WTC11 (cell line): ENCODE measurements around the gene LASP1. TPM values are rescaled to one million over a fixed set of nuclear protein-coding genes. Genes with fewer than 3 reads are reported as not detected.

Experiments
- ATAC-seq: fragments of 200-7000 bp; cut with Tn5 transposase; 2 replicates; pipeline ENCODE4 v1.10.0; 2021; ENCODE audit warnings: mild to moderate bottlenecking, moderate library complexity
- CTCF ChIA-PET: fragments of 300-600 bp; sonication (Branson Sonifier 250); formaldehyde crosslinking; loops from one replicate; lab custom pipeline; 2021; ENCODE audit warnings: antibody characterized with exemption; lab: Charles Lee
- POLR2A ChIA-PET: fragments of 350-600 bp; sonication (Branson Sonifier 250); formaldehyde crosslinking; loops from one replicate; lab custom pipeline; 2021; ENCODE audit warnings: antibody characterized with exemption; lab: Charles Lee
- DNase-seq: peaks from one replicate; pipeline ENCODE4 v3.0.0; 2021; ENCODE audit warnings: low spot score
- H3K27ac Mint-ChIP-seq: 2 replicates; pipeline ENCODE4 v1.8.0; 2021; ENCODE audit warnings: mixed read lengths
- H3K27me3 Mint-ChIP-seq: 2 replicates; pipeline ENCODE4 v1.8.0; 2021; ENCODE audit warnings: low read depth, mild to moderate bottlenecking, moderate library complexity, mixed read lengths
- H3K36me3 Mint-ChIP-seq: 2 replicates; pipeline ENCODE4 v1.8.0; 2021; ENCODE audit warnings: mixed read lengths
- H3K4me1 Mint-ChIP-seq: 2 replicates; pipeline ENCODE4 v1.8.0; 2022; ENCODE audit warnings: mixed read lengths
- H3K4me3 Mint-ChIP-seq: 2 replicates; pipeline ENCODE4 v1.8.0; 2021; ENCODE audit warnings: mild to moderate bottlenecking, moderate library complexity, mixed read lengths
- H3K9me3 Mint-ChIP-seq: 2 replicates; pipeline ENCODE4 v1.8.0; 2021; ENCODE audit warnings: mixed read lengths
- ELF4 ChIP-seq: sonication (generic); formaldehyde crosslinking; IDR thresholded peaks from 2 replicates; pipeline ENCODE4 v1.8.1; 2022; ENCODE audit warnings: low read depth, mild to moderate bottlenecking, moderate library complexity, missing genetic modification reagents
- ESRRA ChIP-seq: sonication (generic); formaldehyde crosslinking; IDR thresholded peaks from 2 replicates; pipeline ENCODE4 v1.8.1; 2022; ENCODE audit warnings: mild to moderate bottlenecking, missing genetic modification reagents, borderline replicate concordance
- MXD4 ChIP-seq: fragments of 250-450 bp; sonication (Bioruptor Pico); IDR thresholded peaks from 2 replicates; pipeline ENCODE4 v1.8.0; 2021; ENCODE audit warnings: mild to moderate bottlenecking, moderate library complexity, borderline replicate concordance
- MYBL2 ChIP-seq: sonication (generic); formaldehyde crosslinking; IDR thresholded peaks from 2 replicates; pipeline ENCODE4 v1.8.1; 2023; ENCODE audit warnings: mild to moderate bottlenecking, moderate library complexity, missing genetic modification reagents
- NFATC4 ChIP-seq: fragments of 250-450 bp; sonication (Bioruptor Pico); IDR thresholded peaks from 2 replicates; pipeline ENCODE4 v1.9.0; 2021; ENCODE audit warnings: mild to moderate bottlenecking
- NR2C2 ChIP-seq: sonication (generic); formaldehyde crosslinking; IDR thresholded peaks from 2 replicates; pipeline ENCODE4 v1.8.0; 2022; ENCODE audit warnings: mild to moderate bottlenecking, missing genetic modification reagents
- OVOL2 ChIP-seq: fragments of 250-450 bp; sonication (Bioruptor Pico); IDR thresholded peaks from 2 replicates; pipeline ENCODE4 v1.9.0; 2021; ENCODE audit warnings: mild to moderate bottlenecking, borderline replicate concordance
- PREB ChIP-seq: sonication (generic); formaldehyde crosslinking; IDR thresholded peaks from 2 replicates; pipeline ENCODE4 v1.8.1; 2022; ENCODE audit warnings: mild to moderate bottlenecking, missing genetic modification reagents, moderate library complexity, borderline replicate concordance
- PRRX2 ChIP-seq: fragments of 250-450 bp; sonication (Bioruptor Pico); IDR thresholded peaks from 2 replicates; pipeline ENCODE4 v1.8.0; 2021; ENCODE audit warnings: mild to moderate bottlenecking
- SMAD4 ChIP-seq: sonication (generic); formaldehyde crosslinking; IDR thresholded peaks from 2 replicates; pipeline ENCODE4 v1.8.0; 2022; ENCODE audit warnings: mild to moderate bottlenecking, missing genetic modification reagents
- STAT6 ChIP-seq: sonication (generic); formaldehyde crosslinking; conservative IDR thresholded peaks from 2 replicates; pipeline ENCODE4 v1.8.1; 2023; ENCODE audit warnings: mild to moderate bottlenecking, low read depth, missing genetic modification reagents, moderate library complexity
- TP53 ChIP-seq: sonication (generic); formaldehyde crosslinking; IDR thresholded peaks from 2 replicates; pipeline ENCODE4 v1.8.1; 2023; ENCODE audit warnings: mild to moderate bottlenecking, missing genetic modification reagents
- ZBTB43 ChIP-seq: sonication (generic); formaldehyde crosslinking; IDR thresholded peaks from 2 replicates; pipeline ENCODE4 v1.8.1; 2023; ENCODE audit warnings: mild to moderate bottlenecking, missing genetic modification reagents
- microRNA-seq: library from miRNA; unstranded; fragments of <30 nt; microRNA quantifications from one replicate; pipeline ENCODE4 v1.2.0, GENCODE V29; 2022; ENCODE audit warnings: borderline number of aligned reads
- total RNA-seq: library from RNA; stranded (reverse); gene quantifications from 3 replicates; pipeline ENCODE4 v1.2.3, GENCODE V29; 2021
- TF ChIP-seq, protein P1 (sequence below): fragments of 250-450 bp; sonication (Bioruptor Pico); IDR thresholded peaks from 2 replicates; pipeline ENCODE4 v1.9.0; 2021; ENCODE audit warnings: mild to moderate bottlenecking
- TF ChIP-seq, protein P2 (sequence below): fragments of 250-450 bp; sonication (Bioruptor Pico); conservative IDR thresholded peaks from 2 replicates; pipeline ENCODE4 v1.9.0; 2021; ENCODE audit warnings: mild to moderate bottlenecking

The LASP1 gene
- total RNA-seq, 1 experiment from 2014 or later: 139 TPM

DNA sequence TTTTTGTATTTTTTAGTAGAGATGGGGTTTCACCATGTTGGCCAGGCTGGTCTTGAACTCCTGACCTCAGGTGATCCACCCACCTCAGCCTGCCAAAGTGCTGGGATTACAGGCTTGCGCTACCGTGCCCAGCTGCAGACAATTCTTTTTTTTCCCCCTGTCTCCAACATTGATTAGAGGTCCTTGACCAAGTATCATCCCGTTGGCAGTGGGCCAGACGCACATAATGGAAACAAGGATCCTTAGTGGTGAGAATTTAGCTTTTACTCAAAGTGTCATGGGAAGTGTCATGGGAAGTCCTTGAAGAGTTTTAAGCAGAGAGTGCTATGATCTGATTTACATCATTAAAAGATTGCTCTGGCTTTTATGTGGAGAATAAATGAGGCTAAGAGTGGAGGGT, 99.4 kb downstream of the LASP1 start:
- CTCF ChIA-PET: no interaction called here
- ATAC-seq: no peak
- Mint-ChIP-seq H3K4me3 (no peak overlapping the region), H3K4me1 (peaks cover 18% of the 10 kb centered on the region), H3K36me3 (no peaks in the 10 kb centered on the region), H3K27me3 (no peaks in the 10 kb centered on the region; the same call in 1 of the 2 replicates), H3K27ac (no peak overlapping the region), H3K9me3 (no peaks in the 10 kb centered on the region)
- TF ChIP-seq MXD4 (CRISPR knock-in tag) (no peak), SMAD4 (CRISPR knock-in tag) (no peak), TP53 (CRISPR knock-in tag) (no peak)
- POLR2A ChIA-PET: no interaction called here
- DNase-seq: no peak

GRCh38 chr17:38970128-38970527, 100.3 kb downstream of the LASP1 start:
- CTCF ChIA-PET: interaction anchor here (0.6 to 5.0 kb wide), 13 partner anchors 11 to 236 kb away, joined by 3 to 27 read pairs (median 4); partner anchors contain the start of gene LASP1NB
- ATAC-seq (no peak), DNase-seq (no peak)

GRCh38 chr17:38970804-38971203, 100.9 kb downstream of the LASP1 start:
- no peak overlapping the region for H3K27ac Mint-ChIP-seq
- H3K36me3 Mint-ChIP-seq: no peaks in the 10 kb centered on the region
- no peak overlapping the region for H3K4me3 Mint-ChIP-seq
- no peak for TF ChIP-seq ELF4 (CRISPR knock-in tag)
- no peak for TF ChIP-seq ZBTB43 (CRISPR knock-in tag)
- CTCF ChIA-PET: interaction anchor here (0.6 to 5.0 kb wide), 12 partner anchors 10 to 236 kb away, joined by 3 to 27 read pairs (median 4); partner anchors contain the start of gene LASP1NB
- peaks cover 18% of the 10 kb centered on the region for H3K4me1 Mint-ChIP-seq
- no peak for DNase-seq
- no peaks in the 10 kb centered on the region for H3K9me3 Mint-ChIP-seq
- no peak for ATAC-seq
- POLR2A ChIA-PET: no interaction called here
- no peaks in the 10 kb centered on the region; the same call in 1 of the 2 replicates for H3K27me3 Mint-ChIP-seq

More at GRCh38 chr17:38970128-38970527, 100.3 kb downstream of the LASP1 start:
- Mint-ChIP-seq H3K36me3 (no peaks in the 10 kb centered on the region), H3K27ac (no peak overlapping the region), H3K4me1 (peaks cover 18% of the 10 kb centered on the region)
- TF ChIP-seq ELF4 (CRISPR knock-in tag): no peak
- TF ChIP-seq MYBL2 (CRISPR knock-in tag): no peak
- no peak for TF ChIP-seq NFATC4
- TF ChIP-seq, protein P1, sequence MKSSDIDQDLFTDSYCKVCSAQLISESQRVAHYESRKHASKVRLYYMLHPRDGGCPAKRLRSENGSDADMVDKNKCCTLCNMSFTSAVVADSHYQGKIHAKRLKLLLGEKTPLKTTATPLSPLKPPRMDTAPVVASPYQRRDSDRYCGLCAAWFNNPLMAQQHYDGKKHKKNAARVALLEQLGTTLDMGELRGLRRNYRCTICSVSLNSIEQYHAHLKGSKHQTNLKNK: no peak
- TF ChIP-seq NR2C2: no peak
- no peak for TF ChIP-seq OVOL2 (CRISPR knock-in tag)
- no peak for TF ChIP-seq ESRRA (CRISPR knock-in tag)
- no peak for TF ChIP-seq STAT6 (CRISPR knock-in tag)
- TF ChIP-seq PRRX2 (CRISPR knock-in tag): no peak
- TF ChIP-seq, protein P2, sequence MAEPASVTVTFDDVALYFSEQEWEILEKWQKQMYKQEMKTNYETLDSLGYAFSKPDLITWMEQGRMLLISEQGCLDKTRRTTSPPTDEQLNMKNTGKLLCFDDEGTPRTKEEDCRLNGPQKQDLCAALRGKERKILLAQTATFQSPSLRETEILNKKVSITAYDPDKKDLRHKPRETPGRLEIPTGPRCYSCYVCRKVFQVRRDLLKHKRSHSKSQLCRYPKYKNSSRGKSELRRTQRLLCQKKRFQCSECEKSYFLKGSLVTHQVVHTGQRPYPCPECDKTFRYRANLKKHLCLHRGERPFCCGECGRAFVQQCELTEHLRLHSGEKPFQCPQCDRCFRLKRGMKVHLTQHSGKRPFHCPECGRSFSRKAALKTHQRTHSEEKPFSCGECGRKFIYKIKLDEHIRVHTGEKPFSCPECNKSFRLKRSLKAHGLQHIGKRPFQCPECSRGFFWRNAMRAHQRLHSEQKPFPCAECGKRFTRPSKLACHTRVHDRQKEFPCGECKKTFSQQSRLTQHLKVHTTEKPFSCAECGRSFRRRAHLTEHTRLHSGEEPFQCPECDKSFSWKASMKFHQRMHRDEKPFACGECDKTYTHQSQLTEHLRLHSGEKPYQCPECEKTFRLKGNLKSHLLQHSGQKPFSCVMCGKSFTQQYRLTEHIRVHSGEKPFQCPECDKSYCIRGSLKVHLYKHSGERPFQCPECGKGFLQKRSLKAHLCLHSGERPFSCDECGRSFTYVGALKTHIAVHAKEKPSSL (CRISPR knock-in tag): no peak
- no peak for TF ChIP-seq PREB (CRISPR knock-in tag)
- TF ChIP-seq, all 79 proteins: peak for 0
- Mint-ChIP-seq H3K4me3 (no peak overlapping the region), H3K27me3 (no peaks in the 10 kb centered on the region; the same call in 1 of the 2 replicates), H3K9me3 (no peaks in the 10 kb centered on the region)
- POLR2A ChIA-PET: no interaction called here

Small RNA genes within 50 kb of the gene (microRNA-seq; reads per million reads assigned to microRNA genes)
- gene MIR4727: 1.0 reads per million
- gene MIR6779: not detected

Other genes starting within 250 kb of the LASP1 start
- 8.7 to 12.3 TPM (median 9.0 TPM) in 3 replicates for gene EPOP, start 195.1 kb upstream of the LASP1 start, total RNA-seq
- 34.4 to 48.0 TPM (median 36.6 TPM) in 3 replicates for gene MLLT6, start 164.8 kb upstream of the LASP1 start, total RNA-seq
- gene CISD3, start 139.7 kb upstream of the LASP1 start, total RNA-seq: 12.1 to 15.7 TPM (median 15.6 TPM) in 3 replicates
- gene PCGF2, start 121.7 kb upstream of the LASP1 start, total RNA-seq: 102 to 111 TPM (median 104 TPM) in 3 replicates
- 266 to 273 TPM (median 266 TPM) in 3 replicates for gene PSMB3, start 117.3 kb upstream of the LASP1 start, total RNA-seq
- gene PIP4K2B, start 70.5 kb upstream of the LASP1 start, total RNA-seq: 54.0 to 61.9 TPM (median 57.3 TPM) in 3 replicates
- gene CWC25, start 44.7 kb upstream of the LASP1 start, total RNA-seq: 16.1 to 17.3 TPM (median 17.1 TPM) in 3 replicates
- 1,832 to 2,028 TPM (median 1,945 TPM) in 3 replicates for gene RPL23, start 16.3 kb upstream of the LASP1 start, total RNA-seq
- gene FBXO47, start 97.3 kb downstream of the LASP1 start, total RNA-seq: not detected in 3 replicates